Measurements from ENCODE around the gene ADAMTS8.

GRCh38 chr11:130390071-130390758, 38.2 kb downstream of the ADAMTS8 start:
- peak; percentile 29 for TF ChIP-seq CTCF (IDR thresholded peaks at IDR 0.05)
- TF ChIP-seq EZH2phosphoT487 (IDR thresholded peaks at IDR 0.05), result no peak
- no peak for TF ChIP-seq EZH2 (IDR thresholded peaks at IDR 0.05)
